Measurements from ENCODE around the gene MYO16. TPM values are rescaled to one million over a fixed set of nuclear protein-coding genes. Genes with fewer than 3 reads are reported as not detected.
A peak's percentile ranks its signal among the peaks of the same experiment; 100 is the strongest.

Gene MYO16
- total RNA-seq, 3 donors from 2014 or later, result 0.15 to 0.48 (median 0.33) TPM

DNA sequence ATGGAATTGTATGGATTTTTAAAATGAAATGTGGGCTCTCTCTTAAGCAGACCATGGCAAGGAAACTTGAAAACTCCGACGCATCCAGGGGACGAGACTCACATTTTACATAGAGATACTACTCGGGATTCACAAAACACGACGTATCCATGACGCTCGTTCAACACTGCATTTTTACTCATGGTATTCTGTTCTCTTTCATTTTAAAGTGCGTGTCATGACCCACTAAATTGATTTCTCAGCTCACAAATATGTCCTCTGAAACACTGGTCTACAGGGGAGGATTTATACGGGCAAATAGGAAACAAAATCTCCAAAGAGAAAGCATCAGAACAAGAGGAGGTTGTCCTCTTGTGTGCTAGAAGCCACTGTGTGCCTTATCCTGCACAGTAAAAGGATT, 523.5 kb downstream of the MYO16 start:
- intact Hi-C loops (cut with DNase I; ENCODE audit: low total_unique reads), result no loop called here
- H3K27me3 ChIP-seq, result no peaks in the 10 kb centered on the region
- no peak for DNase-seq (ENCODE audit: low spot score in 2 of 2)
- no peaks in the 10 kb centered on the region for H3K4me1 ChIP-seq
- H3K4me3 ChIP-seq, result no peak overlapping the region
- TF ChIP-seq POLR2A (IDR thresholded peaks at IDR 0.05), result no peak
- TF ChIP-seq POLR2AphosphoS5 (IDR thresholded peaks at IDR 0.05), result no peak
- TF ChIP-seq, protein P1, sequence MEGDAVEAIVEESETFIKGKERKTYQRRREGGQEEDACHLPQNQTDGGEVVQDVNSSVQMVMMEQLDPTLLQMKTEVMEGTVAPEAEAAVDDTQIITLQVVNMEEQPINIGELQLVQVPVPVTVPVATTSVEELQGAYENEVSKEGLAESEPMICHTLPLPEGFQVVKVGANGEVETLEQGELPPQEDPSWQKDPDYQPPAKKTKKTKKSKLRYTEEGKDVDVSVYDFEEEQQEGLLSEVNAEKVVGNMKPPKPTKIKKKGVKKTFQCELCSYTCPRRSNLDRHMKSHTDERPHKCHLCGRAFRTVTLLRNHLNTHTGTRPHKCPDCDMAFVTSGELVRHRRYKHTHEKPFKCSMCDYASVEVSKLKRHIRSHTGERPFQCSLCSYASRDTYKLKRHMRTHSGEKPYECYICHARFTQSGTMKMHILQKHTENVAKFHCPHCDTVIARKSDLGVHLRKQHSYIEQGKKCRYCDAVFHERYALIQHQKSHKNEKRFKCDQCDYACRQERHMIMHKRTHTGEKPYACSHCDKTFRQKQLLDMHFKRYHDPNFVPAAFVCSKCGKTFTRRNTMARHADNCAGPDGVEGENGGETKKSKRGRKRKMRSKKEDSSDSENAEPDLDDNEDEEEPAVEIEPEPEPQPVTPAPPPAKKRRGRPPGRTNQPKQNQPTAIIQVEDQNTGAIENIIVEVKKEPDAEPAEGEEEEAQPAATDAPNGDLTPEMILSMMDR (IDR thresholded peaks at IDR 0.05), result no peak
- H3K27ac ChIP-seq, result no peak overlapping the region
- H3K36me3 ChIP-seq, result no peaks in the 10 kb centered on the region
- H3K9me3 ChIP-seq, result no peaks in the 10 kb centered on the region

DNA sequence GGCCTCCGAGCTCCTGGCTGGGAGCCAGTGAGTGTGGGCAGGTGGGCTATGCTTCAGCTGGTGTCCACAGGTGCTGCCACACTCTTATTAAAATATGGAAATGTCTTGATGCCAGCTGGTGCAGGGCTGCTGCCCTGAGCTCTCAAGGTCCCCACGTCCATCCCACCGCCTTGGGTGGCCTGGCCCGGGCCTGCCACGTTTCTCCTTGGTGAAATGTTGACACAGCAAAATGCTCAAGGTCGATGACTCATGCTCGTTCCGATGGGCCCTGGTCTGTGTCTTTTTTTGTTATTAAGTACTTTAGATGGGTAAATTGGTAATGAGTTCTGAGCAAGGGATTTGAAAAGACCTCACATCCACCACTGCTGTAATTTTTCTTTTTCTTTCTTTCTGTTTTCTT, 524.7 kb downstream of the MYO16 start:
- no peaks in the 10 kb centered on the region for H3K9me3 ChIP-seq
- no peaks in the 10 kb centered on the region for H3K36me3 ChIP-seq
- H3K4me1 ChIP-seq, result no peaks in the 10 kb centered on the region
- H3K27ac ChIP-seq, result no peak overlapping the region
- DNase-seq (ENCODE audit: low spot score in 2 of 2), result no peak
- TF ChIP-seq POLR2AphosphoS5 (IDR thresholded peaks at IDR 0.05) (no peak), POLR2A (IDR thresholded peaks at IDR 0.05) (no peak)
- TF ChIP-seq, protein P1 (IDR thresholded peaks at IDR 0.05), result no peak
- H3K4me3 ChIP-seq, result no peak overlapping the region
- H3K27me3 ChIP-seq, result no peaks in the 10 kb centered on the region
- intact Hi-C loops (cut with DNase I; ENCODE audit: low total_unique reads), result no loop called here

DNA sequence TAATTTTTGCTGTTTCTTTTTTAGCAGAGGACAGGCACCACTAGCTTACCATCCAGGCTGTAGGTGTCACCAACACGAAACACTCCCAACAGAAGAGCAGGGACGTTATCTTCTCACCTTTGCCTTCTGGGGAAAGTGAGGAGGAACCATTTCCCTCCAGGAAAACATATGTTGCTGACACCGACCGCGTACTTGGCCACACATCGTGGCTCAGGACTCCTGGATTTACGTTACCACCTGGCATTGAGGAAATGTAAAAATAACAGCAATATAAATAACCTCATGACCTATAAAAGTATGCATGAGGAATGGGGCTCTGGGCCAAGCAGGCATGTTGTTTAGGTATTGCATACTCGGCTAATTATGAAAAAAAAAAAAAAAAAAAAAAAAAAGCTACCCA, 525.1 kb downstream of the MYO16 start:
- intact Hi-C loops (cut with DNase I; ENCODE audit: low total_unique reads), result no loop called here
- Histone ChIP-seq H3K4me1 (no peaks in the 10 kb centered on the region), H3K27ac (no peak overlapping the region)

DNA sequence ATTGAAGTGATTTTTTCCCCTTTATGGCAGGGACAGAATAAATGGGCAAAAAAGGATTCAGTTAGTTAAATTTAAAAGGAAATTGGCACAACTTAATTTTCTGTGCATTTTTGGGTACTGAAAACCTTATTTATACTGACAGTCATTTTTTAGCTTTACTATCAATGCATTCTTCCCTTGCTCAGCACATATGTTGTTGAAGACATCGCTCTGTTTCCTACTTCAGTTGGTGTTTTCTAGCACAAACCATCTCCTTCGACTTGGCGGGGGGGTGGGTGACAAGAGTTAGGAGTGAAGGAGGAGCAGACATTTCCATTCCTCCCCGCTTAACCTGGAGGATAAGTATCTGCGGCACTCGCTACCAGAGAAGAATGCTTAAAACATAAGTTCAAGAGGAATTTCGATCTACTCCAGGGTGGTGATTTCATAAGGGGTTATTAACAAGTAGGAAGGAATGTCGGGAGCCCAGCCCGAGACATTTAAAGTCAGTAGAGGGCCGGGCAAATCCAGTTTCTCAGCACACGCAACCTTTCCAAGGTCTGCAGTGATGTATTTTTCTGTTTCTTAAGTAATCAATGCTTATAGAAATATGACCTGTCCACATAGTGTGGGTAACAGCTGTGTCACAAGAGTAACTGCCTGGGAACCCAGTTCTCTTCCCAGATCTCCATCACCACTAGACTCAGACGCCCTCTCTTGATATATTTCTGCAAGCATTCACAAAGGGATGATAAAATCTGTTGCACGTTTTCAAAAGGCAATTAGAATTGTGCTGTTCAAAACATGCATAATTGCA, 525.8 kb downstream of the MYO16 start:
- Histone ChIP-seq H3K27me3 (no peaks in the 10 kb centered on the region), H3K36me3 (no peaks in the 10 kb centered on the region), H3K4me1 (no peaks in the 10 kb centered on the region), H3K27ac (peak overlapping the region in 1 of 2 donors; percentile 19), H3K4me3 (no peak overlapping the region), H3K9me3 (no peaks in the 10 kb centered on the region)
- intact Hi-C loops (cut with DNase I; ENCODE audit: low total_unique reads), result no loop called here
- TF ChIP-seq POLR2AphosphoS5 (IDR thresholded peaks at IDR 0.05), result no peak
- TF ChIP-seq, protein P1 (IDR thresholded peaks at IDR 0.05), result no peak
- no peak for TF ChIP-seq POLR2A (IDR thresholded peaks at IDR 0.05)
- DNase-seq (ENCODE audit: low spot score in 2 of 2), result no peak

More for the DNA sequence above, 525.1 kb downstream of the MYO16 start:
- DNase-seq (ENCODE audit: low spot score in 2 of 2), result no peak
- H3K4me3 ChIP-seq, result no peak overlapping the region
- TF ChIP-seq, protein P1 (IDR thresholded peaks at IDR 0.05), result no peak
- TF ChIP-seq POLR2A (IDR thresholded peaks at IDR 0.05) (no peak), POLR2AphosphoS5 (IDR thresholded peaks at IDR 0.05) (no peak)
- no peaks in the 10 kb centered on the region for H3K36me3 ChIP-seq
- H3K9me3 ChIP-seq, result no peaks in the 10 kb centered on the region
- no peaks in the 10 kb centered on the region for H3K27me3 ChIP-seq

DNA sequence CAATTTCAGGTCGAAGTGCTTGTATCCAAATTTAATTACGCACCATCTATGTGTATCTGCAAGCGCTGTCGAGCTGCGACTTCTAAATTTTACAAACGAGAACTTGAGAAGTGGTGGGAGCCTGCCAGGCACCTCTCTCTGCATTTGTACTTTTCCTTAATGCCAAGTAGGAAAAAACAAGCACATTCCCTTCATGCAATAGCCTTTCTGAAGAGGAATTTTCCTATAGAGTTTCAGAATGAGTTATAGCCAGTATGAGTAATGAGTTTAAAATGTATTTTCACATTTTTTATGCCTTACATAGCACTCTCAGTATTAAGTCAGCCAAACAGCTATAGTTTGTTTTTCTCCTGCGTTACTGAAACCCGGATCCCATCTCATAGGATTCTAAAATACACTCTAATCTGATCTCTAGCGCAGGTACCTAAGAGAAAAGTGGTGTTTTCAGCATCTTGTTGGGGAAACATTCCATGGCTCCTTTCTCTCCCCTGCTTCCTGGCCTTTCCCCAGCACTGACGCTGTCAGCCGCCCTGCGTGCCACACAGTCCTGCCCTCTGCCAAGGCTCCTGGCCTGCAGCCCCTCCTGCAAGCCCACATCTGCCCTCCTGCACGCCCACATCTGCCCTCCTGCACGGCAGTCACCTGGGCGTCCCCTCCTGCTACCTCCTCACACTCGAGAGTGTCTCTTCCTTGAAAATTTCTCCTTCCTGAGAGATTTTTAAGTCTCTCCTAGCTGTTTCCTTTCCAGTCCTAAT, 526.9 kb downstream of the MYO16 start:
- no peak for TF ChIP-seq POLR2A (IDR thresholded peaks at IDR 0.05)
- no peak for TF ChIP-seq POLR2AphosphoS5 (IDR thresholded peaks at IDR 0.05)
- TF ChIP-seq, protein P1 (IDR thresholded peaks at IDR 0.05), result no peak
- Histone ChIP-seq H3K27me3 (no peaks in the 10 kb centered on the region), H3K27ac (peak overlapping the region; percentile 42 to 63), H3K4me1 (no peaks in the 10 kb centered on the region), H3K36me3 (no peaks in the 10 kb centered on the region), H3K9me3 (no peaks in the 10 kb centered on the region), H3K4me3 (no peak overlapping the region)
- DNase-seq (ENCODE audit: low spot score in 2 of 2), result no peak
- intact Hi-C loops (cut with DNase I; ENCODE audit: low total_unique reads), result no loop called here

Data from breast epithelium (tissue), 4 donors.